K562 (cell line): ENCODE results near the gene SLC16A13. TPM values are rescaled to one million over a fixed set of nuclear protein-coding genes. Genes with fewer than 3 reads are reported as not detected.

ENCODE experiments used
- ATAC-seq: fragments of 200-7000 bp; cut with Tn5 transposase; 3 replicates; pipeline ENCODE4 v1.9.1; 2020; ENCODE audit warnings: moderate library complexity
- BruUV-seq: library from RNA; stranded (reverse); fragments of 400-500 nt; replicated peaks from 2 replicates; lab custom pipeline; 2021; lab: Mats Ljungman, UMichigan
- CTCF ChIA-PET: fragments of 300-600 bp; formaldehyde crosslinking; extraction: SDS; loops from one replicate; lab custom pipeline; 2021; ENCODE audit warnings: low intra/inter-chr PET ratio; lab: Yijun Ruan, JAX
- POLR2A ChIA-PET: fragments of 300-600, 350-650 bp; sonication (Branson Sonifier 250); formaldehyde crosslinking; extraction: SDS; loops from one replicate; lab custom pipeline; 2021; ENCODE audit warnings: antibody characterized with exemption, inconsistent platforms; lab: Yijun Ruan, JAX
- DNase-seq, 4 experiments: peaks; one replicate each; pipeline versions ENCODE4 v3.0.0 to v3.0.0-alpha.2; 2011 to 2018; ENCODE audit warnings: low spot score in 3 of 4, mixed read lengths in 3 of 4; ENCODE audit errors: extremely low read depth in 1 of 4
- FAIRE-seq: peaks from 2 replicates; lab custom pipeline; 2011; peaks lifted over from hg19 to GRCh38; lab: Jason Lieb, UNC
- H2AFZ ChIP-seq: 2 replicates; pipeline ENCODE4 v1.6.0; 2011; ENCODE audit warnings: low read depth, low read length, control low read depth, inconsistent platforms
- H3K27ac ChIP-seq: fragments of 200-600 bp; 3 replicates; pipeline ENCODE4 v1.8.0; 2011; ENCODE audit warnings: low read depth, mild to moderate bottlenecking, control low read depth, inconsistent platforms, low read length, moderate library complexity, mixed read lengths; ENCODE audit errors: extremely low read depth
- H3K27me3 ChIP-seq, 2 experiments: fragments of 300-600 bp in 1 of 2; 2 replicates in 1 of 2; 3 replicates in 1 of 2; pipeline versions ENCODE4 v1.6.0 to v1.8.0; 2011; ENCODE audit warnings: inconsistent platforms in 2 of 2, low read length in 2 of 2, mild to moderate bottlenecking in 1 of 2, mixed read lengths in 1 of 2, moderate library complexity in 1 of 2; ENCODE audit not compliant: control insufficient read depth in 2 of 2, insufficient read depth in 2 of 2
- H3K36me3 ChIP-seq: fragments of 300-600 bp; 3 replicates; pipeline ENCODE4 v1.8.0; 2011; ENCODE audit warnings: mild to moderate bottlenecking, low read length, inconsistent platforms; ENCODE audit not compliant: control insufficient read depth, insufficient read depth
- H3K4me1 ChIP-seq, 2 experiments: fragments of 200-600 bp in 1 of 2; replicated peaks in 1 of 2; 2 replicates in 1 of 2; 3 replicates in 1 of 2; pipeline versions ENCODE4 v1.5.1 to v1.8.0; 2011; ENCODE audit warnings: inconsistent platforms in 2 of 2, low read length in 2 of 2, mild to moderate bottlenecking in 1 of 2, mixed read lengths in 1 of 2, moderate library complexity in 1 of 2; ENCODE audit not compliant: control insufficient read depth in 2 of 2, insufficient read depth in 2 of 2
- H3K4me2 ChIP-seq: 2 replicates; pipeline ENCODE4 v1.6.1; 2011; ENCODE audit warnings: low read length, control low read depth, inconsistent platforms, mixed read lengths; ENCODE audit not compliant: insufficient read depth
- H3K4me3 ChIP-seq: fragments of 200-600 bp; sonication (generic), shearing (Covaris generic); 2 replicates; pipeline ENCODE4 v1.5.1; 2016; ENCODE audit warnings: control low read depth, inconsistent platforms
- H3K79me2 ChIP-seq: fragments of 200-600 bp; 3 replicates; pipeline ENCODE4 v1.8.0; 2011; ENCODE audit warnings: low read length, inconsistent platforms; ENCODE audit not compliant: control insufficient read depth, insufficient read depth
- H3K9ac ChIP-seq, 2 experiments: 2 replicates each; pipeline versions ENCODE4 v1.6.0 to v1.6.1; 2011; ENCODE audit warnings: low read depth in 2 of 2, low read length in 2 of 2, control low read depth in 1 of 2, inconsistent platforms in 1 of 2, mild to moderate bottlenecking in 1 of 2, mixed read lengths in 1 of 2; ENCODE audit not compliant: insufficient read depth in 1 of 2
- H3K9me1 ChIP-seq: one replicate; pipeline ENCODE4 v1.6.0; 2011; ENCODE audit warnings: inconsistent platforms, mild to moderate bottlenecking, low read length, moderate library complexity; ENCODE audit not compliant: control insufficient read depth, insufficient read depth
- H3K9me3 ChIP-seq: replicated peaks from 2 replicates; pipeline ENCODE4 v1.5.1; 2011; ENCODE audit warnings: low read depth, low read length, inconsistent platforms; ENCODE audit not compliant: control insufficient read depth, insufficient read depth
- H4K20me1 ChIP-seq: replicated peaks from 2 replicates; pipeline ENCODE4 v1.6.1; 2011; ENCODE audit warnings: low read length, inconsistent platforms, mixed read lengths; ENCODE audit not compliant: control insufficient read depth, insufficient read depth
- CHD4 ChIP-seq: fragments of 200-600 bp; sonication (generic); IDR thresholded peaks from 3 replicates; pipeline ENCODE4 v1.6.1; 2012; ENCODE audit warnings: low read depth, mild to moderate bottlenecking, mixed read lengths, low read length, inconsistent platforms; ENCODE audit not compliant: insufficient read depth, insufficient replicate concordance, poor library complexity, severe bottlenecking
- ZFP30 ChIP-seq: fragments of 250-450 bp; sonication (Bioruptor Pico); IDR thresholded peaks from 2 replicates; pipeline ENCODE4 v1.8.0; 2022; ENCODE audit warnings: moderate library complexity, mild to moderate bottlenecking, inconsistent platforms, borderline replicate concordance
- WGBS: fragments of 100-300 bp; shearing (Covaris generic); methylation state at CpG from one replicate; pipeline ENCODE4 v1.1.6; 2016; ENCODE audit warnings: low coverage, mixed read lengths; ENCODE audit not compliant: insufficient coverage; ENCODE audit errors: missing lambda C conversion rate; 5-methylcytosine and 5-hydroxymethylcytosine counted together
- in situ Hi-C: fragments of 300-500 bp; cut with MboI; formaldehyde crosslinking; loops from 4 replicates; pipeline ENCODE4 v1.15.0; 2018; ENCODE audit warnings: inconsistent platforms, mixed read lengths
- intact Hi-C: fragments of 100-400 bp; cut with micrococcal nuclease; formaldehyde crosslinking; loops from 2 replicates; pipeline ENCODE4 v1.14.2; 2022
- polyA plus RNA-seq, 8 experiments: library from polyadenylated mRNA; depleted of rRNA in 4 of 8; stranded (reverse) in 5 of 8; unstranded in 3 of 8; fragments of >200 nt; fragmentation: Nextera tagmentation in 2 of 8; fragmentation: Illumina TruSeq in 1 of 8; extraction: Ambion mirVana in 2 of 8; extraction: Trizol in 1 of 8; gene quantifications; 2 replicates each; pipeline versions ENCODE4 v1.2.1 to v1.2.3, GENCODE V29; 2011 to 2014; ENCODE audit warnings: inconsistent platforms in 1 of 8, missing spikeins in 1 of 8
- total RNA-seq, 7 experiments: library from RNA; depleted of rRNA in 6 of 7; stranded (reverse); fragments of >200 nt in 6 of 7; fragmentation: Illumina TruSeq in 2 of 7; extraction: Trizol in 2 of 7; gene quantifications; 2 replicates each; pipeline versions ENCODE4 v1.2.1 to v1.2.3, GENCODE V29; 2011 to 2021; ENCODE audit warnings: low replicate concordance in 1 of 7
- TF ChIP-seq, protein P1 (sequence below): fragments of 450-650 bp; formaldehyde crosslinking; IDR thresholded peaks from 2 replicates; pipeline ENCODE4 v1.4.0; 2020; ENCODE audit warnings: mild to moderate bottlenecking, moderate library complexity

The SLC16A13 gene
- total and polyA plus RNA-seq, 9 of the 15 experiments (the other 6 are each of a cell fraction or from before 2014, with no cell fraction given): 0.04 to 5.6 (median 0.87) TPM

DNA sequence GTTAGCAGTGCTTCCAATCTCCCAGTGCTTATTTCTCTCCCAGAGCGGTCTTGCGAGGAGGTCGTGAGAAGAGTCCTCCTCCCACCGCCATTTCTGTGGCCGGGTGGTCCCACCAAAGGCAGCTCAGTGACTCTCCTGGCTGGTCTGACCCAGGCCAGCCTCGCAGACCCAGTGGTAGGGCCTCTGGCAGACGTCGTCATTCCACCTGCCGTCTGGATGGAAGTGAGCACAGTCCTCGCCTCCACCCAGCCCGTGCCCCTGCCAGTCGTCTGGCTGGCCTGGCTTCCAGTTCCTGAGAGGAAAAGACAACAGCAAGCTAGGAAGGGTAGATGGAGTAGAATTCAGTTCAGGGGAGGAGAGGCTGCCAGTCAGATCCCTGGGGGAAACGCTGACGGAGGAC, 39.1 kb downstream of the SLC16A13 start:
- no peak overlapping the region for H3K4me2 ChIP-seq
- no peaks in the 10 kb centered on the region for H3K9me3 ChIP-seq
- no peak for FAIRE-seq
- in situ Hi-C loops: no loop called here
- no peak for ATAC-seq
- H3K9ac ChIP-seq: no peak overlapping the region
- BruUV-seq: no TSS peak
- H3K4me1 ChIP-seq: no peaks in the 10 kb centered on the region; a peak in 1 of 5 replicates
- TF ChIP-seq, protein P1, sequence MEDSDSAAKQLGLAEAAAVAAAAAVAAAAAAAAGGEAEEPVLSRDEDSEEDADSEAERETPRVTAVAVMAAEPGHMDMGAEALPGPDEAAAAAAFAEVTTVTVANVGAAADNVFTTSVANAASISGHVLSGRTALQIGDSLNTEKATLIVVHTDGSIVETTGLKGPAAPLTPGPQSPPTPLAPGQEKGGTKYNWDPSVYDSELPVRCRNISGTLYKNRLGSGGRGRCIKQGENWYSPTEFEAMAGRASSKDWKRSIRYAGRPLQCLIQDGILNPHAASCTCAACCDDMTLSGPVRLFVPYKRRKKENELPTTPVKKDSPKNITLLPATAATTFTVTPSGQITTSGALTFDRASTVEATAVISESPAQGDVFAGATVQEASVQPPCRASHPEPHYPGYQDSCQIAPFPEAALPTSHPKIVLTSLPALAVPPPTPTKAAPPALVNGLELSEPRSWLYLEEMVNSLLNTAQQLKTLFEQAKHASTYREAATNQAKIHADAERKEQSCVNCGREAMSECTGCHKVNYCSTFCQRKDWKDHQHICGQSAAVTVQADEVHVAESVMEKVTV (CRISPR knock-in tag): no peak
- TF ChIP-seq ZFP30 (CRISPR knock-in tag) (no peak), CHD4 (no peak)
- H4K20me1 ChIP-seq: no peaks in the 10 kb centered on the region
- H2AFZ ChIP-seq: no peak overlapping the region
- no peaks in the 10 kb centered on the region for H3K79me2 ChIP-seq
- peaks cover 3 to 36% of the 10 kb centered on the region in 2 experiments for H3K27me3 ChIP-seq
- ChIA-PET POLR2A (no interaction called here), CTCF (no interaction called here)
- H3K4me3 ChIP-seq: no peak overlapping the region
- WGBS: 5% methylated on average over 12 of the region's 14 CpGs
- H3K9me1 ChIP-seq: no peaks in the 10 kb centered on the region
- intact Hi-C loops: no loop called here
- no peak for DNase-seq
- no peak overlapping the region for H3K27ac ChIP-seq
- H3K36me3 ChIP-seq: no peaks in the 10 kb centered on the region
